GM21786 (cell line): Measurements from ENCODE around the gene PGAP3.

Experiments
- ATAC-seq: cut with Tn5 transposase; IDR thresholded peaks from one replicate; pipeline ENCODE4 v1.9.1; 2021; ENCODE audit not compliant: unreplicated experiment

PGAP3 gene

DNA sequence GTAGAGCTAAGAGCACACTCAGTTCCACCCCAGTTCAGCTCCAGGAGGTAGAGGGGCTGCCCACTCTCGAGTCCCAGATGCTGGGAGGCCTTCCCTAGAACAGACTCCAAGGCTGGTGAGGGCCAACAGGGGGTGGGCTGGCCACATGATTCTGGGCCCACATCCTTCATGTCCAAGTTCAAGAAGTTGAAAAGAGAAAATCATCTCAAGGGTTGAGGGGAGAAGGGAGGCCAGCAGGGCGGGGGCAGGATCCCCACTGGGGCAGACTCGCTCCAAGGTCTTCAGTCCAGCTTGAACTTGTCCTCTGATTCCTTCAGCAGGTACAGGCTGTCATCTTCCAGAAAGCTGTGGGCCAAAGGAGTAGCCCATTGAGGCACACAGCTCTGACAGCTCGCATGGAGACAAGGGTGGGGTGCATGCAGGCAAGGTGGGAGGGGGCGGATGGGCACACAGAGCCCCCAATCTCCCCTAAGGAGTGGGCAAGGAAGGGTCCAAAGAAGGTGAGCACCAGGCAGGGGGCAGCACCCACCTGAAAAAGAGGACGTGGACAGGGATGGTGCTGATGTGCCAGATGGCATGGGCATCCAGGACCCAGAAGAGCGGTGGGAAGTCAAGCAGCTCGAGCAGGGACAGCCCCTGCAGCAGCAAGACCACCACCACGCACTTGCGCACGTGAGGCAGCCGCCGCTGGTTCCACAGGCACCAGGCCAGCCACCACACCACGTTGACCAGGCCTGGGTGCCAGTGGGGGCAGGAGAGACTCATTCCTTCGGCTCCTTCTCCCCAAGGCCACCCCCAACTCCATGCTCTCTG, 15.1 kb downstream of the PGAP3 start:
- no peak for ATAC-seq

GRCh38 chr17:39671651-39672521, 16.0 kb downstream of the PGAP3 start:
- no peak for ATAC-seq

GRCh38 chr17:39670746-39671145, 17.1 kb downstream of the PGAP3 start:
- no peak for ATAC-seq

GRCh38 chr17:39669897-39670735, 17.7 kb downstream of the PGAP3 start:
- ATAC-seq = no peak

- ATAC-seq = no peak
These were observed 19.6 kb downstream of the PGAP3 start, which contains the start of gene PNMT for GRCh38 chr17:39667945-39668924. Gene PNMT (plus strand): TSS chr17:39668453. CDS start chr17:39668476, 23 bp downstream.

DNA sequence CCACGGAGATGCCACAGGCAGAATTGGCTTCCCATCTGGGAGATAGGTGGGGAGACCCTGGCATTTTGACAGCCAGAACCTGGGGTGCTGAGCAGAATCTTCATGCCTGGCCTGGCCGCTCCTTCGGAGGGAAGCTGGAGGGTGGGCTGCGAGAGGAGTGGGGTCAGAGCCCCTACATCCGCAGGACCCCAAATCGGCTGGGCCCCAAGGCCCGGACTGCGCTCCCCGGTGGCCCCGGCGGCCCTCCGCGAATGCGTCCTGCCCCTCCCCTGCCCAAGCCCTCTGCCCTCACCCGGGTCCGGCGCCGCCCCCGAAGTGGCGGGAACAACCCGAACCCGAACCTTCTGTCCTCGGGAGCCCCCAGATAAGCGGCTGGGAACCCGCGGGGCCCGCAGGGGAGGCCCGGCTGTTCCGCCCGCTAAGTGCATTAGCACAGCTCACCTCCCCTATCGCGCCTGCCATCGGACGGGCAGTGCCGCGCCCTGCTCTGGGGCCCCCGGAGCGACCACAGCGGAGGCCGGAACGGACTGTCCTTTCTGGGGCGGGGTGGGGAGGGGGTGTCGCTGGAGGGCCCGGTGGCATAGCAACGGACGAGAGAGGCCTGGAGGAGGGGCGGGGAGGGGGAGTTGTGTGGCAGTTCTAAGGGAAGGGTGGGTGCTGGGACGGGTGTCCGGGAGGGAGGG, 20.5 kb downstream of the PGAP3 start:
- no peak for ATAC-seq

- no peak for ATAC-seq
These were observed 21.1 kb downstream of the PGAP3 start for GRCh38 chr17:39666601-39667261.

DNA sequence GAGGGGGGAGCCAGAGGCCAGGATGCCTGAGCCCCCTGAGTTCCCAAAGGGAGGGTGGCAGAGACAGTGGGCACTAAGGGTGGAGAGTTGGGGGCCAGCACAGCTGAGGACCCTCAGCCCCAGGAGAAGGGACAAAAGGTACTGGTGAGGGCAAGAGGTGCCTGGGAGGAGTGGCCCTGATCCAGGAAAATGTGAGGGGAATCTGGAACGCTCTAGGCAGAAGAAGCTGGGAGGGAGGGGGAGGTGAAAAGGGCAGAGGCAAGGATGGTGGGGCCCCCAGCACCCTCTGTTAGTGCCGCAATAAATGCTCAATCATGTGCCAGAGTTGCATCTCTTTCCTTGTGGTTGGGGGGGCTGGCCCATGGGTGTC, 21.6 kb downstream of the PGAP3 start:
- no peak for ATAC-seq

- no peak for ATAC-seq
These were observed 22.1 kb downstream of the PGAP3 start for GRCh38 chr17:39665642-39666224.

- no peak for ATAC-seq
These were observed 23.0 kb downstream of the PGAP3 start, which contains the start of gene TCAP for GRCh38 chr17:39664581-39665561. Gene TCAP (plus strand): TSS chr17:39665349. CDS start chr17:39665360, 11 bp downstream.

DNA sequence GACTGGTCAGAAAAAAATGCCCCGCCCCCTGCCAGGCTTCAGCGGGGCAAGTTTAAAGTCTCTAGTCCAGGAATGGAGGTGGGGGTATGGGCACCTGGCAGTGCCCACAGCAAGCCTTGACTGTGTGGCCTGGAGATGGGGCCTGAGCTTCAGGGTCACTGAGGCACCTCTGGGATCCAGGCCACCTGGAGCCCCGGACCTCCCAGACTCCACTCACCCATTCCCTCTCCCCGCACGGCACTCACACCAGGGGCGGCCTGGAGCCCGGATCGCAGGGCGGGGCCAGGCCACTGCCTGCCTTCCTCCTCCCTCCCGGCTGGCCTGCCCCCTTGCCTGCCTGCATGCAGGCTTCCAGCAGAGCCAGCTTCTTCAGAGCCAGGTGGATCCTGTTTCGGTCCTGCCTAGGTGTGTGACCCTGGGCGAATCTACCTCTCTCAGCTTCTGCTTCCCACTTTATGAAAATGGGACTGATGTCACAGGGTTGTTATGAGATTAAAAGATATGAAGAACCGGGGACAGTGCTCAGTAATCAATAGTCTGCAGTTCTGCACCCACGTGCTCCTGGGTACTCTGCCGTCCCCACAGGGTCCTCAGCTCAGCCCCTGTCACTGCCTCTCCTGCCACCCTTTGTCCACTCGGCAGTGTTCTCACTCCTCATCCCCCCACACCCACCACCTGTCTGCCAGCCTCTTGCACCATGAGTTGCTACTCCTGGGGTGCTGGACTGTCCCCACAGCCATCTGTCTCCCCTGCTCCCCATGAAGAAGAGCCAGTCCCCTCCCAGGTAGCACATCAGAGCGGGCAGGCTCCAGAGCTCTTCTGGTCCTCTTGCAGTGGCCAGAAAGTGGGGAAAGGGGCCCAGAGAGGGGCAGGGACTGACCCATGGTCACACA, 23.9 kb downstream of the PGAP3 start:
- no peak for ATAC-seq

GRCh38 chr17:39663340-39663687, 24.5 kb downstream of the PGAP3 start:
- no peak for ATAC-seq

- no peak for ATAC-seq
These were observed 25.1 kb downstream of the PGAP3 start for GRCh38 chr17:39662551-39663339.

- ATAC-seq = no peak
These were observed 25.9 kb downstream of the PGAP3 start for GRCh38 chr17:39661744-39662541.
